CD14-positive monocyte (primary cell): Measurements from ENCODE around the gene TMEM109. TPM values are rescaled to one million over a fixed set of nuclear protein-coding genes. Genes with fewer than 3 reads are reported as not detected.

Experiments used
- DNase-seq, 3 donors: peaks; one replicate each; pipeline ENCODE4 v3.0.0-alpha.2; 2011 to 2022
- H2AFZ ChIP-seq: 2 replicates; pipeline ENCODE4 v1.6.0; 2012; ENCODE audit warnings: mild to moderate bottlenecking, low read depth, low read length, inconsistent platforms; ENCODE audit not compliant: insufficient read depth, poor library complexity, severe bottlenecking
- H3K27ac ChIP-seq, 2 donors: 1 replicate in 1 of 2; 2 replicates in 1 of 2; pipeline ENCODE4 v1.5.1; 2012 to 2013; ENCODE audit warnings: low read length in 2 of 2, control low read depth in 1 of 2, inconsistent platforms in 1 of 2, low read depth in 1 of 2, mild to moderate bottlenecking in 1 of 2
- H3K27me3 ChIP-seq, 2 donors: one replicate each; pipeline versions ENCODE4 v1.6.0 to v1.6.1; 2011 to 2013; ENCODE audit warnings: low read length in 2 of 2; ENCODE audit not compliant: control insufficient read depth in 2 of 2, insufficient read depth in 2 of 2
- H3K36me3 ChIP-seq, 2 donors: replicated peaks in 1 of 2; 1 replicate in 1 of 2; 2 replicates in 1 of 2; pipeline versions ENCODE4 v1.5.1 to v1.6.1; 2012 to 2013; ENCODE audit warnings: low read length in 2 of 2, control low read depth in 1 of 2, inconsistent platforms in 1 of 2, mild to moderate bottlenecking in 1 of 2; ENCODE audit not compliant: insufficient read depth in 2 of 2, control insufficient read depth in 1 of 2
- H3K4me1 ChIP-seq, 2 donors: 1 replicate in 1 of 2; 2 replicates in 1 of 2; pipeline versions ENCODE4 v1.5.1 to v1.6.1; 2012 to 2013; ENCODE audit warnings: low read length in 2 of 2, control low read depth in 1 of 2, inconsistent platforms in 1 of 2, mild to moderate bottlenecking in 1 of 2, moderate library complexity in 1 of 2; ENCODE audit not compliant: insufficient read depth in 2 of 2, control insufficient read depth in 1 of 2
- H3K4me2 ChIP-seq: replicated peaks from 2 replicates; pipeline ENCODE3; 2012; ENCODE audit warnings: low read length, moderate library complexity, mild to moderate bottlenecking; ENCODE audit not compliant: poor library complexity, severe bottlenecking; ENCODE audit errors: extremely low read depth
- H3K4me3 ChIP-seq, 3 experiments: fragments of 200-600 bp in 1 of 3; sonication (generic) in 1 of 3; replicated peaks in 1 of 3; 1 replicate in 2 of 3; 2 replicates in 1 of 3; pipeline ENCODE4 v1.5.1; 2011 to 2013; ENCODE audit warnings: low read length in 3 of 3, mild to moderate bottlenecking in 3 of 3, control low read depth in 2 of 3, low read depth in 2 of 3, inconsistent platforms in 1 of 3, moderate library complexity in 1 of 3
- H3K79me2 ChIP-seq: 2 replicates; pipeline ENCODE4 v1.6.0; 2012; ENCODE audit warnings: mild to moderate bottlenecking, control low read depth, inconsistent platforms, low read length, moderate library complexity; ENCODE audit not compliant: insufficient read depth
- H3K9ac ChIP-seq: 2 replicates; pipeline ENCODE4 v1.6.0; 2017; ENCODE audit warnings: low read length, mild to moderate bottlenecking; ENCODE audit not compliant: insufficient read depth, poor library complexity, severe bottlenecking
- H3K9me3 ChIP-seq, 2 donors: replicated peaks in 1 of 2; 1 replicate in 1 of 2; 2 replicates in 1 of 2; pipeline versions ENCODE4 v1.5.1 to v1.6.1; 2012 to 2013; ENCODE audit warnings: low read length in 2 of 2, control low read depth in 1 of 2; ENCODE audit not compliant: control insufficient read depth in 1 of 2, insufficient read depth in 1 of 2
- H4K20me1 ChIP-seq: 2 replicates; pipeline ENCODE4 v1.6.0; 2012; ENCODE audit warnings: mild to moderate bottlenecking, low read length, control low read depth, moderate library complexity; ENCODE audit not compliant: insufficient read depth
- H3K27ac Mint-ChIP-seq, 7 donors: one replicate each; pipeline ENCODE4 v1.8.0; 2020; ENCODE audit warnings: mild to moderate bottlenecking in 7 of 7, mixed read lengths in 7 of 7, moderate library complexity in 6 of 7, inconsistent platforms in 2 of 7
- H3K27me3 Mint-ChIP-seq, 3 donors: one replicate each; pipeline ENCODE4 v1.8.0; 2021 to 2022; ENCODE audit warnings: low read depth in 3 of 3, mild to moderate bottlenecking in 3 of 3, mixed read lengths in 3 of 3, moderate library complexity in 3 of 3, inconsistent platforms in 1 of 3
- H3K36me3 Mint-ChIP-seq, 2 donors: one replicate each; pipeline ENCODE4 v1.8.0; 2020; ENCODE audit warnings: mixed read lengths in 2 of 2, inconsistent platforms in 1 of 2, mild to moderate bottlenecking in 1 of 2
- H3K4me1 Mint-ChIP-seq: one replicate; pipeline ENCODE4 v1.8.0; 2020; ENCODE audit warnings: mild to moderate bottlenecking, mixed read lengths
- H3K4me3 Mint-ChIP-seq, 2 donors: one replicate each; pipeline ENCODE4 v1.8.0; 2020; ENCODE audit warnings: mild to moderate bottlenecking in 2 of 2, mixed read lengths in 2 of 2, moderate library complexity in 1 of 2
- H3K9me3 Mint-ChIP-seq, 7 donors: one replicate each; pipeline ENCODE4 v1.8.0; 2020 to 2022; ENCODE audit warnings: mixed read lengths in 7 of 7, mild to moderate bottlenecking in 6 of 7, moderate library complexity in 6 of 7, inconsistent platforms in 2 of 7
- WGBS: methylation state at CpG from one replicate; pipeline ENCODE4 v1.1.5; 2013; ENCODE audit warnings: missing lambda C conversion rate; ENCODE audit not compliant: insufficient coverage; 5-methylcytosine and 5-hydroxymethylcytosine counted together
- intact Hi-C, 2 donors: fragments of 100-400 bp; cut with micrococcal nuclease; formaldehyde crosslinking; loops; one replicate each; pipeline versions ENCODE4 v1.15.0 to v1.15.1; 2023
- polyA plus RNA-seq, 3 donors: library from polyadenylated mRNA; depleted of rRNA in 1 of 3; unstranded in 2 of 3; stranded (reverse) in 1 of 3; fragments of 300-500 nt in 2 of 3; fragments of >200 nt in 1 of 3; fragmentation: Illumina TruSeq in 2 of 3; gene quantifications; 1 replicate in 2 of 3; 2 replicates in 1 of 3; pipeline ENCODE4 v1.2.3, GENCODE V29; 2012 to 2021
- TF ChIP-seq, protein P1 (sequence below): fragments of 200-600 bp; IDR thresholded peaks from one replicate; pipeline ENCODE4 v1.8.0; 2022; ENCODE audit warnings: antibody characterized with exemption, mild to moderate bottlenecking

Gene TMEM109
- polyA plus RNA-seq, 3 donors = 22.7 to 112 (median 110) TPM

DNA sequence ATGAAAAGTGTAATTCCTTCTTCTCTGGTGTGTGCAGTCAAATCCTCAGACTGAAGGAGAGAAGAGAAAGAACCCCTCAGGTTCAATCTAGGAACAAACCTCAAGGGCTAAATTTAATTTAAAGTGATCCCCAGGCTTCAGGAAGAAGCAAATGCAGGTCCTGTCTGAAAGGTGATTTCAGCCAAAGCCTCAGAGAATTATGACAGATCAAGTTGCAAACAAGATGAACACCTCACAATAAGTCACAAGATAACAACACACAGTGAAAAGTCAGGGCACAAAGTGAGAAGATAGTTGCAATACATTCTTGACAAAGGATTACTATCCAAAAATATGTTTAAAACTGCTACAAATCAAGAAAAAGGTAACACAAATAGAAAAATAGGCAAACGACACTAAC, 34.9 kb upstream of the TMEM109 start:
- peaks cover 14 to 36% of the 10 kb centered on the region in 2 donors for H3K36me3 ChIP-seq
- no peak overlapping the region for H3K27ac ChIP-seq
- no CpG with 5 or more reads among the region's 1 CpG for WGBS
- DNase-seq = no peak
- H3K9me3 ChIP-seq = no peaks in the 10 kb centered on the region
- H3K4me2 ChIP-seq = no peak overlapping the region
- intact Hi-C loops = no loop called here
- H3K4me1 ChIP-seq = no peaks in the 10 kb centered on the region
- Mint-ChIP-seq H3K27ac (no peak overlapping the region), H3K27me3 (peaks cover 0 to 3% (median 0%) of the 10 kb centered on the region in 3 donors), H3K9me3 (no peaks in the 10 kb centered on the region), H3K36me3 (peaks cover 47 to 52% of the 10 kb centered on the region in 2 donors), H3K4me3 (no peak overlapping the region), H3K4me1 (no peaks in the 10 kb centered on the region)
- H3K4me3 ChIP-seq = no peak overlapping the region
- H3K27me3 ChIP-seq = no peaks in the 10 kb centered on the region
- H4K20me1 ChIP-seq = no peaks in the 10 kb centered on the region
- no peaks in the 10 kb centered on the region for H3K79me2 ChIP-seq
- no peak overlapping the region for H3K9ac ChIP-seq
- TF ChIP-seq, protein P1, sequence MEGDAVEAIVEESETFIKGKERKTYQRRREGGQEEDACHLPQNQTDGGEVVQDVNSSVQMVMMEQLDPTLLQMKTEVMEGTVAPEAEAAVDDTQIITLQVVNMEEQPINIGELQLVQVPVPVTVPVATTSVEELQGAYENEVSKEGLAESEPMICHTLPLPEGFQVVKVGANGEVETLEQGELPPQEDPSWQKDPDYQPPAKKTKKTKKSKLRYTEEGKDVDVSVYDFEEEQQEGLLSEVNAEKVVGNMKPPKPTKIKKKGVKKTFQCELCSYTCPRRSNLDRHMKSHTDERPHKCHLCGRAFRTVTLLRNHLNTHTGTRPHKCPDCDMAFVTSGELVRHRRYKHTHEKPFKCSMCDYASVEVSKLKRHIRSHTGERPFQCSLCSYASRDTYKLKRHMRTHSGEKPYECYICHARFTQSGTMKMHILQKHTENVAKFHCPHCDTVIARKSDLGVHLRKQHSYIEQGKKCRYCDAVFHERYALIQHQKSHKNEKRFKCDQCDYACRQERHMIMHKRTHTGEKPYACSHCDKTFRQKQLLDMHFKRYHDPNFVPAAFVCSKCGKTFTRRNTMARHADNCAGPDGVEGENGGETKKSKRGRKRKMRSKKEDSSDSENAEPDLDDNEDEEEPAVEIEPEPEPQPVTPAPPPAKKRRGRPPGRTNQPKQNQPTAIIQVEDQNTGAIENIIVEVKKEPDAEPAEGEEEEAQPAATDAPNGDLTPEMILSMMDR = no peak
- H2AFZ ChIP-seq = no peak overlapping the region

DNA sequence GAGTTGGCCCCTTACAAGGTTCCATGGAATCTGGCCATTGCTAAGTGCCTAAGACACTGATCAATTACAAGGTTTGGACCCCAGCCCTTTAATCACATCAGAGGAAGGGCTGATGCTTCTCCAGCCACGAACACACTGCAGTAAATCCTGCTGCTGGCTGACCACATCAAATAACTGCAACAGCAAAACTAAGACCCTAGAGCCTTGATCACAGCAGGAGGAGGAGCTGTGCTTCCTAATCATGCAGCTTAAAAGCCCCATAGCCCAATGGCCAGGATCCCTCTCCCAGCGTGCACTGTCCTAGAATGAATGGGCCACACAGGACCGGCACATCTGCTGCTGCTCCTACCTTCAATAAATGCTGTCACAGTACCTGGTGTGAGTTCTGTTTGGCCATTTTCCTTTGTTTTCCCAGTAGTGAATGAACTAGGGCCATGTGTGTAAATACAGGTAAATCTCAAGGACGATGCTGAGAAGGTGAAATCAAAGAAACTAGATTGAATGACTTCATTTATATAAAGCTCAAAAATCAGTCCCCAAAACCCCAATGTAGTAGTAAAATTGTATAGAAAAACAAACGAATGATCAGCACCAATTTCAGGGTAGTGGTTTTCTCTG, 33.9 kb upstream of the TMEM109 start:
- no peaks in the 10 kb centered on the region for H3K9me3 ChIP-seq
- Mint-ChIP-seq H3K36me3 (peaks cover 47 to 52% of the 10 kb centered on the region in 2 donors), H3K4me3 (no peak overlapping the region), H3K9me3 (no peaks in the 10 kb centered on the region), H3K27ac (peak overlapping the region in 1 of 7 donors; percentile 22), H3K27me3 (peaks cover 0 to 3% (median 0%) of the 10 kb centered on the region in 3 donors), H3K4me1 (peaks cover 2% of the 10 kb centered on the region)
- H3K79me2 ChIP-seq = no peaks in the 10 kb centered on the region
- H3K36me3 ChIP-seq = peaks cover 14 to 36% of the 10 kb centered on the region in 2 donors
- TF ChIP-seq, protein P1 = no peak
- H2AFZ ChIP-seq = no peak overlapping the region
- no peaks in the 10 kb centered on the region for H3K4me1 ChIP-seq
- H3K27me3 ChIP-seq = no peaks in the 10 kb centered on the region
- no peak overlapping the region for H3K27ac ChIP-seq
- H3K9ac ChIP-seq = no peak overlapping the region
- intact Hi-C loops = no loop called here
- H4K20me1 ChIP-seq = no peaks in the 10 kb centered on the region
- no peak overlapping the region for H3K4me2 ChIP-seq
- no peak overlapping the region for H3K4me3 ChIP-seq
- no peak for DNase-seq
- 95% methylated on average over 2 of the region's 5 CpGs for WGBS
